Measurements from ENCODE around the gene CHRNA3.
A peak's percentile ranks its signal among the peaks of the same experiment; 100 is the strongest.
"Not testable (repeated sequence)": the region's sequence is repeated elsewhere in the genome, so short reads cannot be mapped to it uniquely, and the experiment has no call there.

CHRNA3 gene

GRCh38 chr15:78617516-78617915 is 3.3 kb downstream of the CHRNA3 start:
- DNase-seq (ENCODE audit: low read depth in 3 of 3): no peak

GRCh38 chr15:78617076-78617475 is 3.7 kb downstream of the CHRNA3 start:
- no peak for DNase-seq (ENCODE audit: low read depth in 3 of 3)

GRCh38 chr15:78616506-78616905 is 4.3 kb downstream of the CHRNA3 start:
- no peak for DNase-seq (ENCODE audit: low read depth in 3 of 3)

- no peak for DNase-seq (ENCODE audit: low read depth in 3 of 3)
Measured at GRCh38 chr15:78615151-78615589, 5.6 kb downstream of the CHRNA3 start.

GRCh38 chr15:78614021-78614420 is 6.8 kb downstream of the CHRNA3 start:
- no peak for DNase-seq (ENCODE audit: low read depth in 3 of 3)

- DNase-seq (ENCODE audit: low read depth in 3 of 3): not testable (repeated sequence)
Measured at GRCh38 chr15:78609551-78609950, 11.2 kb downstream of the CHRNA3 start.

DNA sequence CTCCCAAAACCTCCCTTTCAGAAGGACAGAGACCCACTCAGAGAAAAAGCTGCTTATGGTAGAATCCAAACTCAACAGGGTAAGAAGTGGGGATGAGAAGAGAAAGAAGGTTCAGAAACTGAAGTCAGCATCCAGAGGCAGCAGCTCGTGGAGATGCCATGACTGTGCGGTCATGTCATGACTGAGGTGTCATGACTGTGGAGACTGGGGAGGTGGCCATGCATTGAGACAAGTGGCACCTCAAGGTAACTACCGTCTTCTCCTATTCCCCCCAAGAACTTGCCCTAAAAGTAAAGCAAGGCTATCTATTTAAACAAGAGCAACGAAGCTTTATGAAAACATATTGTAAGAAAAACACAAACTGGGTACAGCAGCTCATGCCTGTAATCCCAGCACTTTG is 15.1 kb downstream of the CHRNA3 start:
- no peak for DNase-seq (ENCODE audit: low read depth in 3 of 3)

DNA sequence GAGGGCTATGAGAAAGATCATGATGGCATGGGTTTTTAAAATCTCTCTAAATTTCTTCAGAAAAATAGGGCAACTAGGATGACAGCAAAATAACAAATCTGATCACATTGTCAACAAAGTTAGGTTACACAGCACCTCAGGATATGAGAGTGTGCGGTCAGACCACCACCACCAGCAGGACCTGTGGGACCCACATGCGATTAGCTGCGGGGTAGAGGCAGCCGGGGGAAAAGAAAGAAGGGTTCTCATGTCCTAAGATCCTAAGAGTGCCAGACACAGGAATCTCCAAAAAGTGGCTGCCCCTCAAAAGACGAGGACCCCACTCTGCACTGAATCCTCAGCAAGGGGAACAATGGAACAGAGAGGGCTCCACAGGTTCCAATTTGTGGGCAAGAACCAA is 15.6 kb downstream of the CHRNA3 start:
- DNase-seq (ENCODE audit: low read depth in 3 of 3): no peak

GRCh38 chr15:78604420-78604819 is 16.4 kb downstream of the CHRNA3 start:
- DNase-seq (ENCODE audit: low read depth in 3 of 3): no peak

GRCh38 chr15:78603467-78603866 is 17.3 kb downstream of the CHRNA3 start:
- DNase-seq (ENCODE audit: low read depth in 3 of 3): no peak

DNA sequence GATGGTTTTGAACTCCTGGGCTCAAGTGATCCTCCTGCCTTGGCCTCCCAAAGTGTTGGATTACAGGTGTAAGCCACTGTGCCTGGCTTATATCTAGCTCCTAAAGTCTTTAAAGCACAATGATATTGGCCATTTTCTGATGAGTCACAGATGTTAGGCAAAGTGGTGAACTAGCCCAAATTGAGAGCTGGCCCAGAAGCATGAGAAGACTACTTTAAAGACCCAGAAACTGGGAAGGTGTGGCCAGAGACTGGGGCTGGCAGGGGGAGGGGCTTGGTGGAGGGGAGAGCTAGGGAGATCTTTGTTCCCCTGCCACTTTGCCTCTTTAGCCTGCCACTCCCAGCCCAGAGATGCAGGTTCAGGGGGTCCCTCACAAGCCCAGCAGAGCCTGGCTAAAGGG is 21.6 kb downstream of the CHRNA3 start:
- DNase-seq (ENCODE audit: low read depth in 3 of 3): no peak

GRCh38 chr15:78598348-78598747 is 22.4 kb downstream of the CHRNA3 start:
- DNase-seq (ENCODE audit: low read depth in 3 of 3): no peak

GRCh38 chr15:78597583-78597982 is 23.2 kb downstream of the CHRNA3 start:
- DNase-seq (ENCODE audit: low read depth in 3 of 3): no peak

GRCh38 chr15:78574944-78575343 is 45.9 kb downstream of the CHRNA3 start:
- DNase-seq (ENCODE audit: low read depth in 3 of 3): no peak

- no peak for DNase-seq (ENCODE audit: low read depth in 3 of 3)
Measured at GRCh38 chr15:78573416-78573815, 47.4 kb downstream of the CHRNA3 start.

DNA sequence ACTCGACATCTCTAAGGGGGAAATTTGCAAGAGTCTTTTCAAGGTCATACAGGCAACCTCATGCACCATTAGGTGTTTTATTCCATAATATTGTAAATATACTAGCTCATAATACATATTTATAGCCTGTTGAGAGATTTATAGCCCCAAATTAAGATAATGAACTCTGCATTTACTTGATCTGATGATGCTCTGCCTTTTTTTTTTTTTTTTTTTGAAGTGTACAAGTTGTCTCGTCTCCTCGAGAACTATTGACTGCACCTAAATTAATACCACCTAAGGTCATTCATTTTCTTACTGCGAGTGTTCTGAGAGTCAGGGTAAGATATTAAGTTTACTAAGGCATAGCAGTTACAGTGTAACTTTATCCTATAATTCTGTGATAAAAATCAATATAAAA is 49.4 kb downstream of the CHRNA3 start:
- DNase-seq (ENCODE audit: low read depth in 3 of 3): no peak

- DNase-seq (ENCODE audit: low read depth in 3 of 3): no peak
Measured at GRCh38 chr15:78570710-78571109, 50.1 kb downstream of the CHRNA3 start.

DNA sequence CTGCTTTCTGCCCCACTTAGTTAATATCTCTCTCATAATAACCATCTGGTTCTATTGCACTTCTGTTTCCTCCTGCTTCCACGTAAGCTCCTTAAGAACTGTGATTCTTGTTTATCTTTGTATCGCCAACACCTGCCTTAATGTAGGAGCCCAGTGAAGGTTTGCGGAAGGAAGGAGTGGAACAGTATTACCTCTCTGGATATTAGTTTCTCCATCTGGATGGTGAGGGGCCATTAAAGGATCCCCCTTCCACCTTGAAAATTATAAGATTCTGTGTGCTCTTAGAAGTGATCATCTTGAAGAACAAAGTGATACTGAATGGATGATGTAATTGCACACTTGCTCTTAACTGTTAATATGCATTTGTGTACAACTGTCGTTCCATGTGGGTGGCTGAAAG is 53.3 kb downstream of the CHRNA3 start:
- DNase-seq (ENCODE audit: low read depth in 3 of 3): no peak

DNA sequence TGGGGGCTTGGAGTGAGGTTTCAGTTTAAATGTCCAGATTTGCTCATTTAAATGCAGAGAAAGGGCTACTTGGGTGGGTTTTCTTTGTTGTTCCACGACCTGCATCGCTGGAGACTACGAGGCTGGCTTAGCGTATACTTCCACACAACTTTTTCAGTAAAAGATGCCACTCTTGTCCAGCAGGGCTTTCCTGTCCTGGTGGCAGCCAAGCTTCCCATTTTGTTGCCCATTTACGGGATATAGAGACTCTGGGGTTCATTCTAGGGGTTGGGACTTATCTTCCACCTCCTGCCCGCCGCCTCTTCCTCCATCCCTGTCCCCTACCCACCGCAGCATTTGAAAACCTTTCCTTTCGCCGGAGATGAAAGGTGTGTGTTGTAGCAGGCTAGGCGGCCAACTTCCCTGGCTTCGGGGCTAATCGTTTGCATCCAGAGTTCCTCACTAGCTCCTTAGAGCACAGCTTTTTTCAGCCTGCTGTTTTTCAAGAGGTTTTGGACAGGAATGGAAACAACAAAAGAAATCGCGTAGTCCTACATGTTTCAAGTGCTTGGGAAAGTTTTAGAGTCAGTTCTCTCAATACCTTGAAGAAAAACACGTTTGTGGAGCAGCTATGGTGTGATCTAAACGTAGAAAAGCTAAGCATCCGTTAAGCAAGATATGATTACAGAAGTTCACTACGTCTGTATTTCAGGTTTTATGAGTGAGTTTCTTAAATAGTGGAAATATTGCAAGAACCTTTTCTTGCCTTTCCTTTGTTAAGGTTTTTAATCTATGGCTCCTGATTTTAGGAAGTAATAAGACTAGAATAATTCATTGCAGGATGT is 54.6 kb downstream of the CHRNA3 start:
- DNase-seq (ENCODE audit: low read depth in 3 of 3): no peak

- DNase-seq (ENCODE audit: low read depth in 3 of 3): peak; percentile 18 to 94 (median 65)
Measured at GRCh38 chr15:78565097-78565950, 55.5 kb downstream of the CHRNA3 start, which contains the start of gene CHRNA5. Gene CHRNA5, plus strand, starts transcription at chr15:78565520. Its CDS starts 200 bp downstream, at chr15:78565720.

DNA sequence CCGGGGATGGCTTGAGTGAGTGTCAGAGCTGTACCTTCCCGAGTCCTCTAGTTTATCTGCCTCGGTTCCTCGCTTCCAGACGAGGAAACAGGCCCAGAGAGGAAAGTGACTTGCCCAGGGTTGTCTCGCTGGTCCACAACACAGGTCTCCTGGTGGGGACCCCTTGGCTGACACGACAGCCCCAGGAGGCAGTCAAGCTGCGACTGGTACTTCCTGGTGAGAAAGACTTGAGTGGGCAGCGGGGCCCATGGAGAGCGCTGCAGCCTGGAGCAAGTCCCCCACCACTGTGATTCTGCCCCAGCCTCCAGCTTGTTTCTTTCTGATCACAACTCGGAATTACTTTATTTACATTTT is 56.1 kb downstream of the CHRNA3 start:
- no peak for DNase-seq (ENCODE audit: low read depth in 3 of 3)

DNA sequence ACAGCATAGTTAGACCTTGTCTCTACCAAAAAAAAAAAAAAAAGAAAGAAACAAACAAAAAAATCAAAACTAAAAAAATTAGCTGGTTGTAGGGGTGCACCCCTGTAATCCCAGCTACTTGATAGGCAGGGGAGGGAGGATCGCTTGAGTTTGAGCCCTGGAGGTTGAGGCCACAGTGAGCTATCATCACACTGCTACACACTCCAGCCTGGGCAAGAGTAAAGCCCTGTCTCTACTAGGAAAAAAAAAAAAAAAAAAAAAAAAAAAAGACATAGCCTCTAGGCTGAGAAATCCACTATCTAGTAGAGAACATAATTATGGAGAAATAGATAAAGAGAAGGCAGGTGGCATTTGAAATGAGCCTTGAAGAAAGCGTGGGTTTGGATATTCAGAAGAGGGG is 57.7 kb downstream of the CHRNA3 start:
- DNase-seq (ENCODE audit: low read depth in 3 of 3): no peak

DNA sequence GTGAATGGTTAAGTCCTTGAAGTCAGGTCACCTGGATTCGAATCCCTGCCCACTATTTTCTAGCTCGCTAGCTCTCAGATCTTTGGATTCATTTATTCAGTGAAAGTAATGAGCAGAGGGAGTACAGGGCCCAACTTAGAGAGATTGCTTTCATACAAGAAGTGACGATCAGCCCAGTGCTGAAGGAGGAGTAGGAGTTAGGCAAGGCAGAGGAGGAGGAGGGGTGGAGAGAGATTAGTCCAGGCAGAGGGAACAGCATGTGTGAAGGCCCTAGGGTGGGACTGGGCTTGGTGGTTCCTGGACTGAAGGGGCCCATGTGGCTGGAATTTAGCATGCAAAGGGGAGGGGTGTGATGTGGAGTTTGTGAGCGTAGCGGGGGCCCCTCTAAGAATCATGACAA is 59.3 kb downstream of the CHRNA3 start:
- no peak for DNase-seq (ENCODE audit: low read depth in 3 of 3)
